ENCODE data around the gene ARHGAP40. TPM values are rescaled to one million over a fixed set of nuclear protein-coding genes. Genes with fewer than 3 reads are reported as not detected.

The ARHGAP40 gene
- total RNA-seq, 1 donor from 2014 or later, result 1.1 TPM

DNA sequence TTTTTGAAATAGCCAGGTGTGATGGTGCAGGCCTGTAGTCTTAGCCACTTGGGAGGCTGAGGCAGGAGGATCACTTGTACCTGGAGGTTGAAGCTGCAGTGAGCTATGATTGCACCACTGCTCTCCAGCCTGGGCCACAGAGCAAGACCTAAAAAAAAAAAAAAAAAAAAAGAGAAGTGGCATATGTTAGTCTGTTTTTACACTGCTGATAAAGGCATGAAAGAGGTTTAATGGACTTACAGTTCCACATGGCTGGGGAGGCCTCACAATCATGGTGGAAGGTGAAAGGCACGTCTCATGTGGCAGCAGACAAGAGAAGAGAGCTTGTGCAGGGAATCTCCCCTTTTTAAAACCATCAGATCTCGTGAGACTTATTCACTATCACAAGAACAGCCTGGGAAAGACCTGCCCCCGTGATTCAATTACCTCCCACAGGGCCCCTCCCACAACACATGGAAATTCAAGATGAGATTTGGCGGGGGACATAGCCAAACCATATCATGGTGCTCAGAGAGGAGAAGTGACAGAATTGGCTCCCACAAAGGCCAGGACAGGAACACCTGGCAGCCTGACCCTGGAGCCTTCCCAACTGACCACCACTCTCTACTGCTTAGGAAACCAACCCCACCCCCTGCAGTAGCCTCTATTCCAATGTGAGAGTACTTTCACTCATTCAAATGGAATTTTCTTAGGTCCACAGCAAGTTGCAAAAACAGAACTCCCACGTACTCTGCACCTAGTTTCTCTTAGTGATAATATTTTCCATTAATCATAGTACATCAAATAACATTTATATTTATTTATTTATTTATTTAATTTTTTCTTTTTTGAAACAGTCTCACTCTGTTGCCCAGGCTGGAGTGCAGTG, 29.8 kb downstream of the ARHGAP40 start:
- Histone ChIP-seq H3K36me3 (ENCODE audit: control insufficient read depth, insufficient read depth, low read length) (peaks cover 8% of the 10 kb centered on the region), H3K27me3 (ENCODE audit: control insufficient read depth, insufficient read depth, low read length) (no peaks in the 10 kb centered on the region), H3K4me3 (ENCODE audit: low read depth, low read length) (no peak overlapping the region)
- TF ChIP-seq, protein P1, sequence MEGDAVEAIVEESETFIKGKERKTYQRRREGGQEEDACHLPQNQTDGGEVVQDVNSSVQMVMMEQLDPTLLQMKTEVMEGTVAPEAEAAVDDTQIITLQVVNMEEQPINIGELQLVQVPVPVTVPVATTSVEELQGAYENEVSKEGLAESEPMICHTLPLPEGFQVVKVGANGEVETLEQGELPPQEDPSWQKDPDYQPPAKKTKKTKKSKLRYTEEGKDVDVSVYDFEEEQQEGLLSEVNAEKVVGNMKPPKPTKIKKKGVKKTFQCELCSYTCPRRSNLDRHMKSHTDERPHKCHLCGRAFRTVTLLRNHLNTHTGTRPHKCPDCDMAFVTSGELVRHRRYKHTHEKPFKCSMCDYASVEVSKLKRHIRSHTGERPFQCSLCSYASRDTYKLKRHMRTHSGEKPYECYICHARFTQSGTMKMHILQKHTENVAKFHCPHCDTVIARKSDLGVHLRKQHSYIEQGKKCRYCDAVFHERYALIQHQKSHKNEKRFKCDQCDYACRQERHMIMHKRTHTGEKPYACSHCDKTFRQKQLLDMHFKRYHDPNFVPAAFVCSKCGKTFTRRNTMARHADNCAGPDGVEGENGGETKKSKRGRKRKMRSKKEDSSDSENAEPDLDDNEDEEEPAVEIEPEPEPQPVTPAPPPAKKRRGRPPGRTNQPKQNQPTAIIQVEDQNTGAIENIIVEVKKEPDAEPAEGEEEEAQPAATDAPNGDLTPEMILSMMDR (IDR thresholded peaks at IDR 0.05; ENCODE audit: insufficient read depth, low read length, severe bottlenecking), result no peak
- DNase-seq (ENCODE audit: low read depth), result peak; percentile 19
- no peak for FAIRE-seq

DNA sequence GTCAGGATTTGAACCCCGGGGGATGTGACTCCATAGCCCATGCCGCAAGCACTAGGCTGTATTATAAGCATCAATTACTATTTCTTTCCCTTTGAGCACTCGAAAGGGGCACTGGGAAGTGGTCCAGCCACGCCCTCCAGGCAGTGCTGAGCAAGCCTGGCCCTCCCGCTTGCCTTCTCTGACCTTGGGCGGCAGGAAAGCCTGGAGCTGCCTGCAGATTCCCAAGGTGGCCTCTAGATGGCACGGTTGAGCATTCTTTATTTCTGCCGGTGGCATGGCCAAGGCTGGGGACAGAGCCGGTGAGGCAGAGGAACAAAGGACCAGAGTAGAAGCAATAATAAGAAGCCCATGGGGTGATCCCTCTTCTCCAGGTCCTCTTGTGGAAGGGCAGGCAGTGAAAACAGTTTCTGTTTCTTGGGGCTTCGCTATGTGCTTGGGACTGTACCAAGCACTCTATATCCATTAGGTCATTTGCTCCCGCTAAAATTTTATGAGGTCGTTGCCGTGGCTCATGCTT, 32.0 kb downstream of the ARHGAP40 start:
- no peak for FAIRE-seq
- no peaks in the 10 kb centered on the region for H3K27me3 ChIP-seq (ENCODE audit: control insufficient read depth, insufficient read depth, low read length)
- TF ChIP-seq, protein P1 (IDR thresholded peaks at IDR 0.05; ENCODE audit: insufficient read depth, low read length, severe bottlenecking), result peak; percentile 89
- H3K36me3 ChIP-seq (ENCODE audit: control insufficient read depth, insufficient read depth, low read length), result peaks cover 4% of the 10 kb centered on the region
- no peak overlapping the region for H3K4me3 ChIP-seq (ENCODE audit: low read depth, low read length)
- DNase-seq (ENCODE audit: low read depth), result peak; percentile 30

- H3K36me3 ChIP-seq (ENCODE audit: control insufficient read depth, insufficient read depth, low read length), result peaks cover 6% of the 10 kb centered on the region
Measured at GRCh38 chr20:38635721-38636288, 34.2 kb downstream of the ARHGAP40 start.

GRCh38 chr20:38640521-38640920, 38.9 kb downstream of the ARHGAP40 start:
- TF ChIP-seq, protein P1 (IDR thresholded peaks at IDR 0.05; ENCODE audit: insufficient read depth, low read length, severe bottlenecking), result no peak
- FAIRE-seq (no peak), DNase-seq (ENCODE audit: low read depth) (no peak)
- Histone ChIP-seq H3K4me3 (ENCODE audit: low read depth, low read length) (no peak overlapping the region), H3K27me3 (ENCODE audit: control insufficient read depth, insufficient read depth, low read length) (no peaks in the 10 kb centered on the region), H3K36me3 (ENCODE audit: control insufficient read depth, insufficient read depth, low read length) (peaks cover 6% of the 10 kb centered on the region)

More at GRCh38 chr20:38635721-38636288, 34.2 kb downstream of the ARHGAP40 start:
- DNase-seq (ENCODE audit: low read depth) (peak; percentile 58), FAIRE-seq (peak; percentile 13)
- no peaks in the 10 kb centered on the region for H3K27me3 ChIP-seq (ENCODE audit: control insufficient read depth, insufficient read depth, low read length)
- TF ChIP-seq, protein P1 (IDR thresholded peaks at IDR 0.05; ENCODE audit: insufficient read depth, low read length, severe bottlenecking), result no peak
- no peak overlapping the region for H3K4me3 ChIP-seq (ENCODE audit: low read depth, low read length)

DNA sequence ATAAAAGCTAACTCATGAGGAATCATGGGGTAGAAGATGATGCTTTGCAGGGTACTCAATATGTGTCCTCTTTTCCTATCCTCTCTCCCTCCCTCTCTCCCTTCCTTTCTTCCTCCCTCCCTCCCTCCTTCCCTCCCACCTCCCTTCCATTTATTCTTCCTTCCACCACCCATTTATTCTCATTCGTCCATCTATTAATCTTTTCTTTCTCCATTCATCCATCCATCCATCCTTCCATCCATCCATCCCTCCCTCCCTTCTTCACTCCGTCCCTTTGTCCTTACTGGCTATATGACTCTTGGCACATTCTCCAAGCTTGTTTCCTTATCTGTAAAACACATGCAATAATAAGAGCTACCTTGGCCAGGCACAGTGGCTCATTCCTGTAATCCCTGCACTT, 40.9 kb downstream of the ARHGAP40 start:
- H3K36me3 ChIP-seq (ENCODE audit: control insufficient read depth, insufficient read depth, low read length), result peaks cover 5% of the 10 kb centered on the region
- DNase-seq (ENCODE audit: low read depth) (no peak), FAIRE-seq (no peak)
- H3K4me3 ChIP-seq (ENCODE audit: low read depth, low read length), result no peak overlapping the region
- H3K27me3 ChIP-seq (ENCODE audit: control insufficient read depth, insufficient read depth, low read length), result no peaks in the 10 kb centered on the region
- TF ChIP-seq, protein P1 (IDR thresholded peaks at IDR 0.05; ENCODE audit: insufficient read depth, low read length, severe bottlenecking), result no peak

Data from bronchial epithelial cell (primary cell).